ENCODE results near the gene VCL. TPM values are rescaled to one million over a fixed set of nuclear protein-coding genes. Genes with fewer than 3 reads are reported as not detected.
A peak's percentile ranks its signal among the peaks of the same experiment; 100 is the strongest.

The VCL gene
- total RNA-seq, 1 experiment from 2014 or later, result 176 TPM

DNA sequence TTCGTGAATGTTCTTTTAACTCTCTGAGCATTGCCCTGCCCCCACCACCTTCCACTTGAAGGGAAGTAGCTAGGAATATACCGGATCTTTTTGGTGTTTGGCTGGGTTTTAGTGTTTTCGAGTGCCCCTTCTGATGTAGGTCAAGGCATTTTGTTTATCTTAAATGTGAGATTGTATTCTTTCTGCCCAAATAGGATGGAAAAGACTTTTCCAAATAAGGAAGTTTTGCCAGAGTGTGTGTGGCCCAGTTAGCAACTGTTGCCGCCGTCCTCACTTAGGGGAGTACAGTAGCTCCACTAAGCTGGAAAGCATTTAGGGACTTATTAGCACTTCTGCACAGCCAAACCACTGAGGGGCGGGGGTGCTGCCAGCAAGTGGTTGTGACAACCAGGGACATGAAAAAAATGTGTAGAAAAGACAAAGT is 29.8 kb upstream of the VCL start:
- Histone ChIP-seq H3K36me3 (ENCODE audit: insufficient read depth, low read length, poor library complexity, severe bottlenecking) (no peaks in the 10 kb centered on the region), H3K27ac (ENCODE audit: low read depth, low read length, poor library complexity, severe bottlenecking) (peak overlapping the region; percentile 98), H3K9me3 (ENCODE audit: low read depth, low read length, poor library complexity, severe bottlenecking) (no peaks in the 10 kb centered on the region), H3K4me1 (ENCODE audit: insufficient read depth, low read length, poor library complexity, severe bottlenecking) (peaks cover 55% of the 10 kb centered on the region), H3K27me3 (replicated peaks; ENCODE audit: insufficient read depth, low read depth, low read length, poor library complexity) (no peaks in the 10 kb centered on the region), H3K4me3 (ENCODE audit: low read depth, low read length, poor library complexity, severe bottlenecking) (no peak overlapping the region)
- intact Hi-C loops (cut with micrococcal nuclease; ENCODE audit: unreplicated experiment), result no loop called here
- CTCF ChIA-PET, result interaction anchor here (0.7 kb wide), 1 partner anchor 95 kb away, joined by 3 read pairs; no protein-coding TSS in a partner anchor
- BruUV-seq (replicated peaks), result no TSS peak
- DNase-seq (ENCODE audit: low spot score), result peak; percentile 49
- no peak for TF ChIP-seq EZH2 (IDR thresholded peaks at IDR 0.05; ENCODE audit: borderline replicate concordance, low read depth, low read length, poor library complexity, severe bottlenecking)
- TF ChIP-seq, protein P1, sequence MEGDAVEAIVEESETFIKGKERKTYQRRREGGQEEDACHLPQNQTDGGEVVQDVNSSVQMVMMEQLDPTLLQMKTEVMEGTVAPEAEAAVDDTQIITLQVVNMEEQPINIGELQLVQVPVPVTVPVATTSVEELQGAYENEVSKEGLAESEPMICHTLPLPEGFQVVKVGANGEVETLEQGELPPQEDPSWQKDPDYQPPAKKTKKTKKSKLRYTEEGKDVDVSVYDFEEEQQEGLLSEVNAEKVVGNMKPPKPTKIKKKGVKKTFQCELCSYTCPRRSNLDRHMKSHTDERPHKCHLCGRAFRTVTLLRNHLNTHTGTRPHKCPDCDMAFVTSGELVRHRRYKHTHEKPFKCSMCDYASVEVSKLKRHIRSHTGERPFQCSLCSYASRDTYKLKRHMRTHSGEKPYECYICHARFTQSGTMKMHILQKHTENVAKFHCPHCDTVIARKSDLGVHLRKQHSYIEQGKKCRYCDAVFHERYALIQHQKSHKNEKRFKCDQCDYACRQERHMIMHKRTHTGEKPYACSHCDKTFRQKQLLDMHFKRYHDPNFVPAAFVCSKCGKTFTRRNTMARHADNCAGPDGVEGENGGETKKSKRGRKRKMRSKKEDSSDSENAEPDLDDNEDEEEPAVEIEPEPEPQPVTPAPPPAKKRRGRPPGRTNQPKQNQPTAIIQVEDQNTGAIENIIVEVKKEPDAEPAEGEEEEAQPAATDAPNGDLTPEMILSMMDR (conservative IDR thresholded peaks at IDR 0.05; ENCODE audit: low read depth, low read length), result no peak
- POLR2A ChIA-PET (ENCODE audit: low non-redundant PET), result interaction anchor here (0.9 kb wide), 1 partner anchor 27 kb away, joined by 3 read pairs; no protein-coding TSS in a partner anchor

DNA sequence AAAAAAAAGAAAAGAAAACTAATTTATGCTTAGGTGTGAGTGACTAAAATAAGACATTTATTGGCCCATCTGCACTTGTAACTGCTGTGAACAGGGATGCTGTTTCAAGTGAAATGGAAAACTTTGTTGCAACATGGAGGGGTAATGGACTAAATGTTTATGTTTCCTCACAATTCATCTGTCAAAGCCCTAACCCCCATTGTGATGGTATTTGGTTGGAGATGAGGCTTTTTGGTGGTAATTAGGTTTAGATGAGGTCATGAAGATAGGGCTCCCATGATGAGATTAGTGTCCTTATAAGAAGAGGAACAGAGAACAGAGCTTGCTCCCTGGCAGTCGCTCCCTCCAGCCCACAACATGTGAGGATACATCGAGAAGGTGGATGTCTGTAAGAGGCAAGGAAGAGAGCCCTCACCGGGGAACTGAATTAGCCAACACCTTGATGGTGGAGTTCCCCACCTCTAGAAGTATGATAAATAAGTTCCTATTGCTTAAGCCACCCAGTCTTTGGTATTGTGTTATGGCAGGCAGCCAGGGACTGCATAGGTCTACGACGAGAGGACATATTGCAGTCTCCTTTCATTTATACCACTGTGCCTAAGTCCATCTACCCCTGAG is 28.6 kb upstream of the VCL start:
- Histone ChIP-seq H3K27ac (ENCODE audit: low read depth, low read length, poor library complexity, severe bottlenecking) (no peak overlapping the region), H3K4me3 (ENCODE audit: low read depth, low read length, poor library complexity, severe bottlenecking) (no peak overlapping the region), H3K27me3 (replicated peaks; ENCODE audit: insufficient read depth, low read depth, low read length, poor library complexity) (no peaks in the 10 kb centered on the region), H3K4me1 (ENCODE audit: insufficient read depth, low read length, poor library complexity, severe bottlenecking) (peaks cover 55% of the 10 kb centered on the region), H3K36me3 (ENCODE audit: insufficient read depth, low read length, poor library complexity, severe bottlenecking) (no peaks in the 10 kb centered on the region), H3K9me3 (ENCODE audit: low read depth, low read length, poor library complexity, severe bottlenecking) (no peaks in the 10 kb centered on the region)
- ChIA-PET POLR2A (ENCODE audit: low non-redundant PET) (no interaction called here), CTCF (no interaction called here)
- DNase-seq (ENCODE audit: low spot score), result peak; percentile 69
- no TSS peak for BruUV-seq (replicated peaks)
- intact Hi-C loops (cut with micrococcal nuclease; ENCODE audit: unreplicated experiment), result no loop called here
- no peak for TF ChIP-seq EZH2 (IDR thresholded peaks at IDR 0.05; ENCODE audit: borderline replicate concordance, low read depth, low read length, poor library complexity, severe bottlenecking)
- TF ChIP-seq, protein P1 (conservative IDR thresholded peaks at IDR 0.05; ENCODE audit: low read depth, low read length), result no peak

- CTCF ChIA-PET, result no interaction called here
- Histone ChIP-seq H3K36me3 (ENCODE audit: insufficient read depth, low read length, poor library complexity, severe bottlenecking) (no peaks in the 10 kb centered on the region), H3K27ac (ENCODE audit: low read depth, low read length, poor library complexity, severe bottlenecking) (no peak overlapping the region), H3K4me3 (ENCODE audit: low read depth, low read length, poor library complexity, severe bottlenecking) (no peak overlapping the region), H3K4me1 (ENCODE audit: insufficient read depth, low read length, poor library complexity, severe bottlenecking) (peaks cover 43% of the 10 kb centered on the region), H3K27me3 (replicated peaks; ENCODE audit: insufficient read depth, low read depth, low read length, poor library complexity) (no peaks in the 10 kb centered on the region), H3K9me3 (ENCODE audit: low read depth, low read length, poor library complexity, severe bottlenecking) (no peaks in the 10 kb centered on the region)
- TF ChIP-seq, protein P1 (conservative IDR thresholded peaks at IDR 0.05; ENCODE audit: low read depth, low read length), result no peak
- TF ChIP-seq EZH2 (IDR thresholded peaks at IDR 0.05; ENCODE audit: borderline replicate concordance, low read depth, low read length, poor library complexity, severe bottlenecking), result no peak
- intact Hi-C loops (cut with micrococcal nuclease; ENCODE audit: unreplicated experiment), result no loop called here
- BruUV-seq (replicated peaks), result no TSS peak
- no peak for DNase-seq (ENCODE audit: low spot score)
- POLR2A ChIA-PET (ENCODE audit: low non-redundant PET), result no interaction called here
Measured at GRCh38 chr10:73970845-73971244, 27.1 kb upstream of the VCL start.

Measured in A673 (cell line).